HG03521 (cell line): ENCODE measurements around the gene CDHR2.

Experiments used
- ATAC-seq: cut with Tn5 transposase; IDR thresholded peaks from one replicate; pipeline ENCODE4 v1.9.1; 2021; ENCODE audit warnings: mild to moderate bottlenecking, moderate library complexity; ENCODE audit not compliant: unreplicated experiment

Gene CDHR2

DNA sequence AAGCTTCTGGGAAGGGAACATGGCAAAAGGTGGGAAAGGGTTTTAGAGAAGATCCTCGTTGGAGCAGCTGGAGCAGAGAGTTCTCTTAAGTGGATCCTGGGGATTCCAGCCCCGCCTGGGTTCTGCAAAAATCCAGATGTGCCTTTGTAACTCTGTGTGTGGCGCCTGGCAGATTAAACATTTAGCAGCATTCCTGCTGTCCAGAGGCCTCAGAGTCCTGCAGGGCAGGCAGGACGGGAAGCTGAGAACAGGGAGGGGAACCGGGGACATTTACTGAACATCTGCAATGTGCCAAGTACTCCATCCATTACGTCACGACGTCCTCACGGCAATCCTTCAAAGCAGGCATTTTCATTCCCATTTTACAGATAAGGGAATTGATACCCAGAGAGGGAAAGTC is 87.3 kb downstream of the CDHR2 start:
- no peak for ATAC-seq

GRCh38 chr5:176637556-176637955 is 88.4 kb downstream of the CDHR2 start:
- no peak for ATAC-seq

- ATAC-seq, result no peak
Observed at GRCh38 chr5:176638437-176638836, 89.3 kb downstream of the CDHR2 start.

GRCh38 chr5:176639208-176639607 is 90.1 kb downstream of the CDHR2 start:
- ATAC-seq, result no peak

- ATAC-seq, result no peak
Observed at GRCh38 chr5:176639981-176640380, 90.8 kb downstream of the CDHR2 start.

GRCh38 chr5:176640616-176641015 is 91.5 kb downstream of the CDHR2 start:
- no peak for ATAC-seq

DNA sequence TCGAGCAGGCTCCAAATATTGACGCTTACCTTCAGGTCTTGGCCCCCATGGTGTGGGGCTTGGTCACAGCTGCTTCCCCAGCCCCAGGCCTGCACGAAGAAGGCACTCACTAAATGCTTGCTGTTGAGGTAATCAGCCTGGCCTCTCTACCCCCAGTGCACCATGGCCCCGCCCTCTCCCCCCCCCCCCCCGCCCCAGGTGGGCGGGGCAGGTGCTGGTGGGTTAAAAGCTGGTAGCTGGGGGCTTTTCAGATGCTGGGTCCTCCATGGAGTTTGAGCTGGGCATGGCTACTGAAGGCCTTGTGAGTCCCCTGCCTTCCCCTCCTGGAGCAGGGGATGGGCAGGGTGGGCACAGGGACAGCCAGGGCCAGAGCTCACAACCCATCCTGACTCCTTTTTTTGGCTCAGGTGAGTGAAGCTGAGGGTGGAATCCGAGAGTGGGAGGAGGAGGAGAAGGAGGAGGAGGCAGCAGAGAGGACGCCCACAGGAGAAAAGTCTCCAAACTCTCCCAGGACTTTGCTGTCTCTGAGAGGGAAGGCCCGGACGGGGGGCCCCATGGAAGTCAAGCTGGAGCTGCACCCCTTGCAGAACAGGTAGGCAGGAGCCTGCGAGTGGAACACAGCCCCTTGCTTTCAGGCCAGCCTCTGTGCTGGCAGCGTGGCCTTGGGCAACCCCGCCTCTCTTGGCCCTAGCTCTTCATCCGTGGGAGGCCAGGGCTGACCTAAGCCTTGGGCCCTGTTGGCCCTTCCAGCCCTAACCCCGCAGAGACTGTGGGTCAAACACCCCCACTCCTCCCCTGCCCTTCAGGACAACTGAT is 93.7 kb downstream of the CDHR2 start:
- ATAC-seq, result no peak

- no peak for ATAC-seq
Observed at GRCh38 chr5:176643491-176644219, 94.5 kb downstream of the CDHR2 start.

- ATAC-seq, result no peak
Observed at GRCh38 chr5:176644294-176644693, 95.2 kb downstream of the CDHR2 start.

DNA sequence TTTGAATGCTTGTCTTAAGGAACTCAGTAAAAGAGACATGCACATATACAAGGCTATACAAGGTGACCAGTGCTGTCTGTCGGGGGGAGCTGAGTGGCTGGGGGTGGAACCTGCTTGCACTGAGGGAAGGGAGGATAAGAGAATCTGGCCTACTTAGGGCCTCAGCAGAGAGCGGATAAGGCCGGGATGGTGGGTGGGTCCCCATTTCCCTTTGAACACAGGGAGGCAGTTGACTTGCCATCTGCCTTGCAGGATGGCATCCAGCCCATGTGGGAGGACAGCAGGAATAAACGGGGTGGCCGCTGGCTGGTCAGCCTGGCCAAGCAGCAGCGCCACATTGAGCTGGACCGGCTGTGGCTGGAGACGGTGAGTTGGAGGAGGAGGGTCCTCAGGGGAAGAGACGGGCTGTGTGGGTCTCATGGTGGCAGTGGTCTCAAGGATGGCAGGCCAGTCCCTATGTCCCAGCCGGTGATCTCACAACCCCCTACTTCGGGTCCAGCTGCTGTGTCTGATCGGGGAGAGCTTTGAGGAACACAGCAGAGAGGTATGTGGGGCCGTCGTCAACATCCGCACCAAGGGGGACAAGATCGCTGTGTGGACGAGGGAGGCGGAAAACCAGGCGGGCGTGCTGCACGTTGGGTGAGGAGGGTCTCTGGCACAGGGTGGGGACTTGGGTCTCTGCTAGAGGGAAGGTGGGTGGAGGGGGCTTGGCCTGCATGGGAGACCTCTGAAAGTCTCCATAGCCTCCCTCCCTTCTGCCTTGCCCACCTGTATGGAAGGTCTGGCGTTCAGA is 95.9 kb downstream of the CDHR2 start:
- ATAC-seq, result no peak
